GM21367 (cell line): ENCODE results near the gene NDUFAF5.
"Not testable (repeated sequence)": the region's sequence is repeated elsewhere in the genome, so short reads cannot be mapped to it uniquely, and the experiment has no call there.

Experiments
- ATAC-seq: cut with Tn5 transposase; IDR thresholded peaks from one replicate; pipeline ENCODE4 v1.9.1; 2021; ENCODE audit not compliant: unreplicated experiment

The NDUFAF5 gene, protein sequence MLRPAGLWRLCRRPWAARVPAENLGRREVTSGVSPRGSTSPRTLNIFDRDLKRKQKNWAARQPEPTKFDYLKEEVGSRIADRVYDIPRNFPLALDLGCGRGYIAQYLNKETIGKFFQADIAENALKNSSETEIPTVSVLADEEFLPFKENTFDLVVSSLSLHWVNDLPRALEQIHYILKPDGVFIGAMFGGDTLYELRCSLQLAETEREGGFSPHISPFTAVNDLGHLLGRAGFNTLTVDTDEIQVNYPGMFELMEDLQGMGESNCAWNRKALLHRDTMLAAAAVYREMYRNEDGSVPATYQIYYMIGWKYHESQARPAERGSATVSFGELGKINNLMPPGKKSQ

DNA sequence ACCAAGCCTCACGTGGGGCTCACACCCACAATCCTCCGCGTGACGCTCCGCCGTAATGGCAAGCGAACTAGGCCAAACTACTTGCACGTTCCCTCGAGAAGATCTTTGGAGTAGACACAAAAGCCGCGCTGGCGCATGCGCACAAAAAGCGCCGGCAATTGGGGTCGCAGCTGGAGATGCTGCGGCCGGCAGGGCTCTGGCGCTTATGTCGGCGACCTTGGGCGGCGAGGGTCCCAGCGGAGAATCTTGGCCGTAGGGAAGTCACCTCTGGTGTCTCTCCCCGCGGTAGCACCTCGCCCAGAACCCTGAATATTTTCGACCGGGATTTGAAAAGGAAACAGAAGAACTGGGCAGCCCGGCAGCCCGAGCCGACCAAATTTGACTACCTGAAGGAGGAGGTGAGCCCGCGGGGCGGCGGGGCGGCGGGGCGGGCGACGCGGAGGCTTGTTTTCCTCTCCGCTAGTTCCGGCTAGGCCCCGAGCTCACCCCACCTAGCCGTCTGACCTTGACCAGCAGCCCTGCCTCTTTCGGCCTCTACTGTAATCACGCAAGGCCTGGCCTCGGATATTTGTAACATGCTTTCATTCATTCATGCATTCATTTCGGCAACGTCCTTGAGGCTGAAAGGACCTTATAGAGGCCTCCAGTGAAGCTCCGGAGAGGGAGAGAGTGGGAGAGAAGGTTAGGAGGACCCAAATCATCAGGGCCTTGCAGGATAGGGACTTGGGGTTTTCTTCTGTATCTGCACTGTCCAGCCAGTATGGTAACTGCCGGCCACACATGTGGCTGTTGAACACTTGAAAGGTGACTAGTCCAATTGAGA is at the start of gene NDUFAF5, which contains the start of gene ESF1:
Gene NDUFAF5 (plus strand): TSS at position 136 of the 823 bp plus-strand sequence. CDS start 41 bp downstream, at position 177.
Gene ESF1 (minus strand): TSS at position 27 of the 823 bp plus-strand sequence. CDS start 1,779 bp downstream, outside the sequence.
- peak; percentile 91 for ATAC-seq

DNA sequence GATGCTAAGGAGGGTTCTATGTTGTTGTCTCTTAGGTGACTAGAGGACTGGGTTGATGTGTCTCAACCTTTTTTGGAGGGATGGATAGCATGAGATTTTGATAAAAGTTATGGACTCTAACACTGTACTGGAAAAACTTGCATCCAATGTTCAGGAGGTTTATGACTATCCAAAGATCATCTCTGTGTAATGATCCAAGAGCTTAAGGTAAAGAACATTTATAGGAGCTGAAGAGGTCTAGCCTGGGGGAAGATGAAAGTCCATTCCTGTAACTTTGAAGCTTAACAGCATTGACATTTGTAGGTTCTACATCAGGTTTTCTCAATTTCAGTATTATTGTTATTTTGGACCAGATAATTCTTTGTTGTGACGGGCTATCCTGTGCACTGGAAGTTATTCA is 49.0 kb upstream of the NDUFAF5 start:
- no peak for ATAC-seq

DNA sequence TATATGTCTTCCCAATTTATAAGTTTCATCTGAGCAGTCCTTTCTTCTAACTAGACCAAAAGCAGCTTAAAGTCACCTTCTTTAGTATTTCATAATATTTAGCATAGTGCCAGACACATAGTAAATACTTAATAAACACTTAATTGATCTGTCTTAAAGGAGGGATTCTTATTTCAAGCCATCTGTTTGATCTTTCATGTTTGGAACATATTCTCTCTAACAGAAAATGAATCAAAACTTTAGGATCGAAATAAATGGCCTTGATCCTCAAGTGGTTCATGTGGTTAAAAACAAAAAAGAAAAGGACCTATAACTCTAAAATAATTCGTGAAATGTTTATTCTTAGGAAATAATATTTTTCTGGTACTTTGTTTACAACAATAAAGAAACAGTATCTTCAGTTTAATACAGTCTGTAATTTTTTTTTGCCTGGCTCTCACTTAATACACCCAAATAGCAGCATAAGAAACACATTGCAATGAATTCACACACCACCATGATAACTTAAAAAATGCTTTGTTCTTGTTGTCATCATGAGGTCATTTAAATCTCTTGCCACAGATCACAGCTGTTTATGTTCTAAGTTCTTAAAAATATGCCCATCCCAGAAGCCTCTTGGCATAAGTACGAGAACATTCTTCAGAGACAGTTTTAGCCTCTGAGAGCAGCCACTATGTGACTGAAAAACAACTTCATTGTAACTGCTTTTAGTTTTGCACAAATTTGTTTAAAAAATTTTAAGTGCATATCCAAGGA is 48.2 kb upstream of the NDUFAF5 start:
- ATAC-seq = no peak

DNA sequence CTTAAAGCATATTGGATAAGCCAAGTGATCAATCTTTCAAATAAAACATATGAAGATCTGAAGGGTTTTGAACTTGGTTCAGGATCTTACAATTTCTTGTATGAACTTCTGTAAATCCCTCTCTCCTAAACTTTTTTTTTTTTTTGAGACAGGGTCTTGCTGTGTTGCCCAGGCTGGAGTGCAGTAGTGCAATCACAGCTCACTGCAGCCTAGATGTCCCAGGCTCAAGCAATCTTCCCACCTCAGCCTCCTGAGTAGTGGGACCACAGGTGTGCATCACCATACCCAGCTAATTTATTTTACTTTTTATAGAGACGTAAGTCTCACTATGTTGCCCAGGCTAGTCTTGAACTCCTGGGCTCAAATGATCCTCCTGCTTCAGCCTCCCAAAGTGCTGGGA is 46.6 kb upstream of the NDUFAF5 start:
- ATAC-seq = not testable (repeated sequence)

DNA sequence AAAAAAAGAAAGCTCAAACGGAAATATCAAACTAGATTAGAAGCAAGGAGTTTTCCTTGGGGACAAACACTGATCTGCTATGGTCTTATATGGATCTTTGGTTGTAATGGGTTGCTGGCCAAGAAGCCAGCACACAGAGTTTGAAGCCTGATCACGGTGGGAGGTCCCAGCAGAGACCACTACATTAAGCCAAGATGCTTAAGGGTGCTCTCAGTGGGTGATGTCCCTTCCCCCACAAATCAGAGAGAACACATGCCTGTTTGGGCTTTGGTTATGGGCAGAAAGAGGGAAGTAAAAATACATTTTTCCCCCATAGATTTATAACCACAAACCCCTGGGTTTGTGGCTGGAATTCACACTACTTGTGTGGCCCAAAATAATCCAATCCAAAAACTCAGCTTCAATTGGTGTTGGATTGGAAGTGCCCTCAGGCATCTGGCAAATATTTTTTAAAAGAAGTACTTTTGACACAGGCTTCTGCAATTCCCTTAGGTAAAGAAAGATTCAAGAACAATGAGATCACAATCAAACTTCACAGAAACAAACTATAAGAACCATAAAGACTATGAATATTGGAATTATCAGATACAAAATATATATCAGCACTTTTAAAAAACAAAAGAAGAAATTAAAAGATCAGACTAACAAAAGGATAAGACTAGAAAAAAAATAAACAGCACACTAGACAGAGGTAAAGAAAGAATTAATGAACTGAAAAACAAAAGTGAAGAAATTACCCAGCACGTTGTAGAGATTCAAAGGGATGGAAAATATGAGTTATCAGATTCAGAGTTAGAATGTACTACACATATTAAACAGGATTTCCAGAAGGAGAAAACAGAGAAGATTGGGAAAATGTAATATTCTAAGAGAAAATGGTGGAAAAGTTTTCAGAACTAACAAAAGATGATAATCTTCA is 44.8 kb upstream of the NDUFAF5 start:
- ATAC-seq = no peak

DNA sequence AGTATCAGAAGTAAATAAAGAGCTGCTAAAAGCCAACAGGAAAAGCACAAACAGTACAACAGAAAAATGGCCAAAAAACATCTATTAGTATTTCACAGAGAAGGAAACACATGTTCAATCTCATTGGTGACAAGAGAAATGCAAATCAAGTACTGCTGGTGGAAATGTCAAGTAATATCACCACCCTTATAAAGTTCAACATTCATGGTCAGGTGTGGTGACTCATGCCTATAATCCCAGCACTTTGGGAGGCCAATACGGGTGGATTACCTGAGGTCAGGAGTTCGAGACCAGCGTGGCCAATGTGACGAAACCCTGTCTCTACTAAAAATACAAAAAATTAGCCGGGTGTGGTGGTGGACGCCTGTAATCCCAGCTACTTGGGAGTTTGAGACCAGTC is 42.9 kb upstream of the NDUFAF5 start:
- no peak for ATAC-seq

DNA sequence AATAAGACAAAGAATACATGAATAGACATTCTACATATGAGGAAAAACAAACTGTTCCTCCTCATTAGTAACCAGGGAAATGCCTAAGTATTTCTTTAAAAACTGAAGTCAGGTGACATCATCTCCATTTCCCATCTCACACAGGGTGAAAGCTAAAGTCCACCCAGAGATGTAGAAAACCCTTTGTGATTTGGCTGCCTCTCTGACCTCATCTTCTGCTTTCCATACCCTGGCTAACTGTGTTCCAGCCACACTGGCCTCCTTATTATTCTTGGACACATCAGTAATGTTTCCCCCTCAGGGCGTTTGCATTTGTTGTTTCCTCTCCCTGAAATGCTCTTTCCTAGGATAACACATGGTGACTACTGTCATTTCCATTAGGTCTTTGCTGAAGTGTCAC is 40.5 kb upstream of the NDUFAF5 start:
- no peak for ATAC-seq

DNA sequence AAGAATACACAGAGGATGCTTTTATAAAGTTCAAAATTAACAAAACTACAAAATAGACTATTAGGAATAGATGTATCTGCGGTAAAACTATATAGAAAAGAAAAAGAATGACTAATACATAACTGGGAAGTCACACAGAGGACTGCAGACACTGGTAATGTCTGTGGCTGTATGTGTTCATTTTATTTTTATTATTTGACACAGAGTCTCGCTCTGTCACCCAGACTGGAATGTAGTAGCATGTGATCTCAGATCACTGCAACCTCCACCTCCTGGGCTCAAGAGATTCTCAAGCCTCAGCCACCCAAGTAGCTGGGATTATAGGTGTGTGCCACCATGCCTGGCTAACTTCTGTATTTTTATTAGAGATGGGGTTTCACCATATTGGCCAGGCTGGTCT is 39.0 kb upstream of the NDUFAF5 start:
- ATAC-seq = no peak

DNA sequence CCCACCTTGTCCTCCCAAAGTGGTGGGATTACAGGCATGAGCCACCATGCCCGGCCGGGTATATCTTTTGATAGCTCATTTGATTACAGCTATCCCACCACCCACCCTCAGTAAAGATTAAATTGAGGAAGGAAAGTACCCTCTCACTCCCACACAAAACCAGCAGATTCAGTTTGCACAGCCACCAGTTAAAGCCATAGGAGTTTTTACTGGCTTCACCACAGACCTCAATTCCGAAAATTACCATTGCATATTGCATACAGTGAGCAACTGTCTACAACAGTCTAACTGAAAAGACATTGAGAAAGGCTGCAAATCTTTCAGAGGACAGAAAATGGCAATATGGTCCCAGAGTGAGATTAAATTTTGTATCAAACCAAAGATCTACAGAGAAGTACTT is 35.0 kb upstream of the NDUFAF5 start:
- ATAC-seq = no peak

DNA sequence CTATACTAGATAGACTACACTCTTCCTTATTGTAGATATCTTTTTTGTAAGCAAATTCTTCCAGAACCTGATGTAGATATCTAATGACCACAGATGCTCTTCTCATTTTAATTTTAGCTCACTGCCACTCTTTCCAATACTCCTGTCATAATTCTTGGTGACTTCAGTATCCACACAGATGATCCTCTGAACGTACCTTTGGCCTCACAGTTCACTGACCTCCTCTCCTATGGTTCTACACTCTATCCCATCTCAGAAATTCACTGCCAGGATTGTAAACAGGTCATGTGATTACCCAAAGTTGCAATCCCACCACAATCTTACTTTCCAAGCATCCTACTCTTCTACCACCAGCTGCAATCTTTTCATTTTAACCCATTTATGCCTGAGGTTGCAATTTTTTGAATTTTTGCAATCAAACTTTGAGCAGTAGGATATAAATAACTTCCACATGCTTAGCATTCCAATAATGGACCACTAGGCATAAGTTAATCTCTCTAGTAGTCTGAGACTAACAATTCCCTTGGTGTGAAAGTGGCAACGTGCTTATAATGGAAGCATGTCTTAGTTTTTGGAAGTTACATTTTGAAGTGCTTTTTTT is 31.3 kb upstream of the NDUFAF5 start:
- no peak for ATAC-seq

DNA sequence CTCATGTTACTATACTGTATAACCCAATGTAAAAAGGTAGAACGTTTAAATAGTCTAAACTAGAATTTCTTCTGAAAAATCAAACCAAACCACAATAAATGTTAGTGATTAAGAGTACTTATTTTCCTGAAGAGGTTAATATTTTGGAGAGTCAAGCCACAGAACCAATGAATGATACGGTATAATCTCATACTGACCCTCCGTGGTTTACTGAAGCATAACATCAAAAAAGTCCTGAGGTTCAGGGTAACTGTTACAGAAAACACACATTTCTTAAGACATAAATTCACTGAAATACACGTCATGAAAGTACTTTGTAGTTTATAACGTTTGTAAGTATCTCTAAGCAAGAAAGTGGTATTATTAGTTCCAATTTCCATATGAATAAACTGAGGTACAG is 29.0 kb upstream of the NDUFAF5 start:
- no peak for ATAC-seq

DNA sequence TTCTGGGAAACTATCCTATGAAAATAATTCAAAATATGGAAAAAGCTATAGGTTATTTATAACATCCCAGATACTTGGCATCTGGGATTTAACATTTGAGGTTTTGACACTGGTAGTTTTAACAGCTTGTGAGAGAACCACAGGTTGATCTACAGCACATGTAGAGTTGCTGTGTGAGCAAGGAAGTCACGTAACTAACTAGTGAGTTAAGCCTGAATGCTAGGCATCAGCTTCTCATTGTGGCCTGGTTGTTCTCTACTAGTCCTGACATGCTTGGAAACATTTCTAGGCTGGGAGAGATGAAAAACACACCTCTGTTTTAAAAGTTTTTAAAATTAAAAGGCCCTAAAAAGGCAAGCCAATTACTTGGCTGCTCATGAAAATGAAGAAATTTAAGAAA is 28.3 kb upstream of the NDUFAF5 start:
- ATAC-seq = no peak

DNA sequence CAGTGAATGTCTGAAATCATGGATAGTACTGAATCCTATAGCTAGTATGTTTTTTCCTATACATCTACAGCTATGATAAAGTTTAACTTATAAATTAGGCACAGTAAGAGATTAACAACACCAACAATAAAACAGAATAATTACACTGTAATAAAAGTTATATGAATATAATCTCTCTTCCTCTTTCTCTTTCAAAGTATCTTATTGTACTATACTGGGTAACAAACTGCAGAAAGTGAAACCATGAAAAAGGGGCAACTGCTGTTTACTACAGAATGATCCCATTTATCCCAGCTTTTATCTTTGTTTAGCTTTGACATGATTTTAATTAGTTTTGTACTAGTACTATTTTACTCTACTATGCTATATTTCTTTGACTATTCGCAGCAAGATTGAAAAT is 25.9 kb upstream of the NDUFAF5 start:
- ATAC-seq = no peak

DNA sequence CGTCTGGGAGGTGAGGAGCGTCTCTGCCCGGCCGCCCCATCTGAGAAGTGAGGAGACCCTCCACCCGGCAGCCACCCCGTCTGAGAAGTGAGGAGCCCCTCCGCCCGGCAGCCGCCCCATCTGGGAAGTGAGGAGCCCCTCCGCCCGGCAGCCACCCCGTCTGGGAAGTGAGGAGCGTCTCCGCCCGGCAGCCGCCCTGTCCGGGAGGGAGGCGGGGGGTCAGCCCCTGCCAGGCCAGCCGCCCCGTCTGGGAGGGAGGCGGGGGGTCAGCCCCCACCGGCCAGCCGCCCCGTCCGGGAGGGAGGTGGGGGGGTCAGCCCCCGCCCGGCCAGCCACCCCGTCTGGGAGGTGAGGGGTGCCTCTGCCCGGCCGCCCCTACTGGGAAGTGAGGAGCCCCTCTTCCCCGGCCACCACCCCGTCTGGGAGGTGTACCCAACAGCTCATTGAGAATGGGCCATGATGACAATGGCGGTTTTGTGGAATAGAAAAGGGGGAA is 24.3 kb upstream of the NDUFAF5 start:
- ATAC-seq = not testable (repeated sequence)

DNA sequence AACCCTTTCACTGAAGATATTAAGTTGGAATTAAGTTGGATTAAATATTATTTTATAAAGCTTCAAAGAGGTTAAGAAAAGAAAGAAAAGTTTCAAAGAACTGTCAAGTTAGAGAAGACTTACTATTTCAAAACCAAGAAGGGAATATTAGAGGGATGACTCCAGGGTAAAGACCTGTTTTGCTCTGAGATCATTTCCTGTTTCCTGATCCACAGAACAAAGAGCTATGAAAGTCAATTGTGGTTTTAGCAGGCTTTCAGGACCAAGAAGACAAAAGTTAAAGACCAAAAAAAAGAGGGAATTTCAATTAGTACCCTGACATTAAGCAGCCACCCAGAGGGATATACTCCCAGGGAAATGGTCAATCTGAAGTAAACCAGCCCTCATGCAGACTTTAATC is 19.5 kb upstream of the NDUFAF5 start:
- ATAC-seq = no peak

DNA sequence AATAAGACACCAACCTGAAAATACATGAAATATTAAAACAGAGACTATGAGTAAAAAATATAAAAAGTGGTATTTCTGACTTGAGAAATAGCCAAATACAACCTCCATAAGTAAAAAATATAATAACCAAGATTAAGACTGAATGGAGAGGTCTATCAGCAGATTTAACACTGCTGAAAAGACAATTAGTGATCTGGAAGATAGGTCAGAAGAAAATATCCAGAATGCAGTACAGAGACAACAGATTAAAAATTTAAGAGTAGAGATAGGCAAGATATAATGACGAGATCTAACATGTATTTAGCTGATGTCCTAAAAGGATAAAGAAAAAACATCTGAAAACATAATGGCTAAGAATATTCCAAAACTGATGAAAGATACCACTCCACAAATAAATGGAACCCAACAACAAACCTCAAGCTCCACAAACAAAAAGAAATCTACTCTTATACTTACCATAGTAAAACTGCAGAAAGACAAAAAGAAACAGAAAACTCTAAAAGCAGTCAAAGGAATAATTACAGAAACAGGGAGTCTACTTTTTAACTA is 18.9 kb upstream of the NDUFAF5 start:
- no peak for ATAC-seq

DNA sequence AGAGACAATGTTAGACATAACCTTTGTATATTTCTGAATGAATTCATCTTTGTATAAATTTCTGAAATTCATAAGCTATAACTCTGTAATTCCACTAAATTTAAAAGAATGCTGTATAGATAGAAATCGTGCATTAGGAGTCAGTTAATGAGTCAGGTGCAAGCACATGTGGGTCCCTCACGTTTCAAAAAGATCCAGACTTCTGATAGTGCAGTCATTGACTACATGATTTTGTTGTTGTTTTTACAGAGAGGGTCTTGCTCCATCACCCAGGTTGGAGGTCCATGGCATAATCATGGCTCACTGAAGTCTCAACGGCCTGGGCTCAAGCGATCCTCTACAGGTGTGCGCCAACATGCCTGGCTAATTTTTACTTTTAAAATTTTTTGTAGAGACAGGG is 14.7 kb upstream of the NDUFAF5 start:
- no peak for ATAC-seq

DNA sequence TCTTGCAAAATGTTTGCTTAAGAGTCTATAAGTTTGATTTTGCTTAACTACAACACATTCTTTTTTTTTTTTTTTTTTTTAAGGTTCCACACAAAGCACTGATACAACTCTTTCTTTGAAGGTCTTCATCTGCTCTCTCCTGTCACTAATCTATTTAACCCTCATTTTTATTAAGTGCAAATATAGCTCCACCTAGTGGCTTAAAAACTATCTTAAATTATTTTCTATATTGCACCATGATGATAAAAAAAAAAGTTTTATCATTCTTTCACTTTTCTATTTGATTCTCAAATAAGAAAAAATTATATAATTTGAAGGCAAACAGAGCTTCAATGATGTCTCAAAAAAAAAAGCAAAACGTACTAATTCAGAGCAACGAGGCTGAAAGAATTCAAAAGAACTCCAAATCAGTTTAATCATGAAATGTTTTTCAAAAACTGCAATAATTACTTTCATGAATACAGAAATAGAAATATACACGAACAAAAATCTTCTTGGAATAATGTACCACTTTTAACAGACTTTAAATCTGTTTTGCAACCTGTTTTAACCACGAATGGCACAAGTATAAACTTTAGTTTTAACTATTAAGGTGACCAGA is 12.9 kb upstream of the NDUFAF5 start:
- ATAC-seq = no peak

DNA sequence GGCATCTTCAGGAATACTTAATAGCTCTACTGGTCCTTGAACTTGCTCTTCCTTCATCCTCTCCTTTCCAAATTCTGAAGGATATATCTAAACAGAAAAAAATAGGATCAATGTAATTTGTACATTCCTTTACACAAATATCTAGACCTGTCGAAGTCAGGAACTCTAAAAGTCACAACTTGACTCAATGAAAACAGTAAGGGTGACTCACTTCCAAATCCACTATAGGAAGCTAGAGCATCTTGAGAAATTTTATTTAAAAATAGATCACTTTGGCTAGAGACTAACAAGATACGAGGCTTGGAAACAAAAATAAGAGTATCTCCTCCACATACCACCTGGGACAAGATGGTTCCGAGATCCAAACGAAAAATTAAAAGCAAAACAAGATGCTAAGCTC is 12.3 kb upstream of the NDUFAF5 start:
- ATAC-seq = no peak
